PFSK-1 (cell line): ENCODE data around the gene SLC24A4.

Experiments used
- FOXP2 ChIP-seq: optimal IDR thresholded peaks from 2 replicates; pipeline ENCODE3; 2011; ENCODE audit warnings: borderline replicate concordance, control low read depth, inconsistent platforms; ENCODE audit not compliant: insufficient read depth; ENCODE audit errors: extremely low read length, extremely low read depth
- POLR2AphosphoS5 ChIP-seq: IDR thresholded peaks from 2 replicates; pipeline ENCODE4 v1.6.1; 2012; ENCODE audit warnings: low read depth, mild to moderate bottlenecking, control low read depth, low read length, moderate library complexity
- SIN3A ChIP-seq: IDR thresholded peaks from 2 replicates; pipeline ENCODE4 v1.6.1; 2012; ENCODE audit warnings: mild to moderate bottlenecking, low read length, moderate library complexity, borderline replicate concordance; ENCODE audit not compliant: insufficient read depth
- TF ChIP-seq, protein P1 (sequence below), 2 experiments: IDR thresholded peaks; 2 replicates each; pipeline versions ENCODE4 v1.6.1 to v1.8.0; 2011 to 2012; ENCODE audit warnings: low read depth in 2 of 2, low read length in 2 of 2, control low read depth in 1 of 2, inconsistent platforms in 1 of 2, mild to moderate bottlenecking in 1 of 2, moderate library complexity in 1 of 2; ENCODE audit not compliant: insufficient read depth in 1 of 2

DNA sequence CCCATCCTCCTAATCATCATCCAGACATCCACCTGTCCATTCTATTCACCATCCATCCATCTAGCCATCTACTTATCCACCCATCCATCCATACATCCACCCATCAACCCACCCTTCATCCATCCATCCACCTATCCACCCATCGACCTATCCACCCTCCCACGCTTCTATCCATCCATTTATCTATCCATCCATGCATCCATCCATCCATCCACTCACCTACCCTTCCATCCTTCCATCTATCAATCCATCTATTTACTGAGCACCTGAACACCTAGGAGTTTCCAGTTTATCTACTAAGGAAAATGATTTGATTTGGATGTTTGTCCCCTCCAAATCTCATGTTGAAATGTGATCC, 198.1 kb downstream of the SLC24A4 start:
- TF ChIP-seq, protein P1, sequence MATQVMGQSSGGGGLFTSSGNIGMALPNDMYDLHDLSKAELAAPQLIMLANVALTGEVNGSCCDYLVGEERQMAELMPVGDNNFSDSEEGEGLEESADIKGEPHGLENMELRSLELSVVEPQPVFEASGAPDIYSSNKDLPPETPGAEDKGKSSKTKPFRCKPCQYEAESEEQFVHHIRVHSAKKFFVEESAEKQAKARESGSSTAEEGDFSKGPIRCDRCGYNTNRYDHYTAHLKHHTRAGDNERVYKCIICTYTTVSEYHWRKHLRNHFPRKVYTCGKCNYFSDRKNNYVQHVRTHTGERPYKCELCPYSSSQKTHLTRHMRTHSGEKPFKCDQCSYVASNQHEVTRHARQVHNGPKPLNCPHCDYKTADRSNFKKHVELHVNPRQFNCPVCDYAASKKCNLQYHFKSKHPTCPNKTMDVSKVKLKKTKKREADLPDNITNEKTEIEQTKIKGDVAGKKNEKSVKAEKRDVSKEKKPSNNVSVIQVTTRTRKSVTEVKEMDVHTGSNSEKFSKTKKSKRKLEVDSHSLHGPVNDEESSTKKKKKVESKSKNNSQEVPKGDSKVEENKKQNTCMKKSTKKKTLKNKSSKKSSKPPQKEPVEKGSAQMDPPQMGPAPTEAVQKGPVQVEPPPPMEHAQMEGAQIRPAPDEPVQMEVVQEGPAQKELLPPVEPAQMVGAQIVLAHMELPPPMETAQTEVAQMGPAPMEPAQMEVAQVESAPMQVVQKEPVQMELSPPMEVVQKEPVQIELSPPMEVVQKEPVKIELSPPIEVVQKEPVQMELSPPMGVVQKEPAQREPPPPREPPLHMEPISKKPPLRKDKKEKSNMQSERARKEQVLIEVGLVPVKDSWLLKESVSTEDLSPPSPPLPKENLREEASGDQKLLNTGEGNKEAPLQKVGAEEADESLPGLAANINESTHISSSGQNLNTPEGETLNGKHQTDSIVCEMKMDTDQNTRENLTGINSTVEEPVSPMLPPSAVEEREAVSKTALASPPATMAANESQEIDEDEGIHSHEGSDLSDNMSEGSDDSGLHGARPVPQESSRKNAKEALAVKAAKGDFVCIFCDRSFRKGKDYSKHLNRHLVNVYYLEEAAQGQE (IDR thresholded peaks at IDR 0.05; ENCODE audit: insufficient read depth in 1 of 2, low read depth in 2 of 2, low read length in 2 of 2): no peak
- TF ChIP-seq SIN3A (no peak), POLR2AphosphoS5 (no peak), FOXP2 (no peak)
